DMS153 (cell line): ENCODE data around the gene S100PBP.
"Not testable (repeated sequence)": the region's sequence is repeated elsewhere in the genome, so short reads cannot be mapped to it uniquely, and the experiment has no call there.

ENCODE experiments used
- DNase-seq: peaks from one replicate; lab custom pipeline; 2025; lab: John Stamatoyannopoulos, UW

Gene S100PBP

GRCh38 chr1:32900956-32901822, 83.7 kb downstream of the S100PBP start, which contains the start of gene TMEM54:
Gene TMEM54, minus strand, starts transcription at chr1:32901389. Its CDS starts 151 bp downstream, at chr1:32901238.
- no peak for DNase-seq

GRCh38 chr1:32901823-32902534, 84.5 kb downstream of the S100PBP start:
- no peak for DNase-seq

GRCh38 chr1:32902535-32902920, 85.1 kb downstream of the S100PBP start:
- DNase-seq = no peak

GRCh38 chr1:32903991-32904785, 86.7 kb downstream of the S100PBP start:
- DNase-seq = no peak

- DNase-seq = no peak
Observed at GRCh38 chr1:32904797-32905196, 87.3 kb downstream of the S100PBP start.

- DNase-seq = not testable (repeated sequence)
Observed at GRCh38 chr1:32905588-32905987, 88.1 kb downstream of the S100PBP start.

GRCh38 chr1:32906654-32907053, 89.2 kb downstream of the S100PBP start:
- no peak for DNase-seq

- DNase-seq = no peak
Observed at GRCh38 chr1:32907435-32907834, 90.0 kb downstream of the S100PBP start.
